GM18520 (cell line): ENCODE data around the gene MAP4K2.

Experiments used
- ATAC-seq: cut with Tn5 transposase; IDR thresholded peaks from one replicate; pipeline ENCODE4 v1.9.1; 2021; ENCODE audit not compliant: unreplicated experiment

The MAP4K2 gene

GRCh38 chr11:64755681-64756361 is 47.2 kb downstream of the MAP4K2 start:
- no peak for ATAC-seq

GRCh38 chr11:64754919-64755662 is 47.9 kb downstream of the MAP4K2 start:
- ATAC-seq = no peak

- no peak for ATAC-seq
Observed at GRCh38 chr11:64754124-64754918, 48.7 kb downstream of the MAP4K2 start.

- no peak for ATAC-seq
Observed at GRCh38 chr11:64753380-64754123, 49.5 kb downstream of the MAP4K2 start.

GRCh38 chr11:64753019-64753379 is 50.0 kb downstream of the MAP4K2 start:
- ATAC-seq = no peak

GRCh38 chr11:64752175-64752970 is 50.6 kb downstream of the MAP4K2 start:
- ATAC-seq = no peak

- no peak for ATAC-seq
Observed at GRCh38 chr11:64751580-64751979, 51.4 kb downstream of the MAP4K2 start.

- ATAC-seq = no peak
Observed at GRCh38 chr11:64751136-64751535, 51.9 kb downstream of the MAP4K2 start.

- no peak for ATAC-seq
Observed at GRCh38 chr11:64750361-64751054, 52.5 kb downstream of the MAP4K2 start.

- ATAC-seq = no peak
Observed at GRCh38 chr11:64747961-64748665, 54.9 kb downstream of the MAP4K2 start.

- ATAC-seq = no peak
Observed at GRCh38 chr11:64746486-64746885, 56.5 kb downstream of the MAP4K2 start.

GRCh38 chr11:64745521-64746328 is 57.3 kb downstream of the MAP4K2 start:
- no peak for ATAC-seq

GRCh38 chr11:64745189-64745520 is 57.9 kb downstream of the MAP4K2 start:
- ATAC-seq = no peak

- no peak for ATAC-seq
Observed at GRCh38 chr11:64744544-64745188, 58.3 kb downstream of the MAP4K2 start.

GRCh38 chr11:64743591-64744543 is 59.1 kb downstream of the MAP4K2 start, which contains the start of gene RASGRP2:
TSS of gene RASGRP2 (minus strand) at chr11:64744142. CDS start at chr11:64742866, 1,276 bp downstream.
- no peak for ATAC-seq

- no peak for ATAC-seq
Observed at GRCh38 chr11:64742889-64743590, 60.0 kb downstream of the MAP4K2 start.
